ENCODE measurements around the gene C6orf120.

- no peak for TF ChIP-seq POLR2A (IDR thresholded peaks at IDR 0.05; ENCODE audit: low read depth, low read length)
- TF ChIP-seq POLR2AphosphoS5 (IDR thresholded peaks at IDR 0.05; ENCODE audit: low read depth, low read length), result no peak
- no peak for TF ChIP-seq TAF1 (IDR thresholded peaks at IDR 0.05; ENCODE audit: low read depth, low read length)
Measured at GRCh38 chr6:169675011-169675410, 26.9 kb upstream of the C6orf120 start.

Data from GM12891 (cell line).